Peyer's patch (tissue), 4 donors: ENCODE measurements around the gene ATL2.

Source experiments
- POLR2A ChIP-seq, 2 donors: fragments of 450-650 bp; IDR thresholded peaks; one replicate each; pipeline ENCODE4 v1.5.1; 2017; ENCODE audit warnings: antibody characterized with exemption in 2 of 2, mild to moderate bottlenecking in 2 of 2, moderate library complexity in 2 of 2
- TF ChIP-seq, protein P1 (sequence below), 6 experiments: fragments of 450-650 bp in 4 of 6; fragments of 200-600 bp in 2 of 6; sonication (generic) in 1 of 6; IDR thresholded peaks; one replicate each; pipeline ENCODE4 v1.5.1; 2017 to 2019; ENCODE audit warnings: antibody characterized with exemption in 6 of 6, mild to moderate bottlenecking in 3 of 6, moderate library complexity in 1 of 6

DNA sequence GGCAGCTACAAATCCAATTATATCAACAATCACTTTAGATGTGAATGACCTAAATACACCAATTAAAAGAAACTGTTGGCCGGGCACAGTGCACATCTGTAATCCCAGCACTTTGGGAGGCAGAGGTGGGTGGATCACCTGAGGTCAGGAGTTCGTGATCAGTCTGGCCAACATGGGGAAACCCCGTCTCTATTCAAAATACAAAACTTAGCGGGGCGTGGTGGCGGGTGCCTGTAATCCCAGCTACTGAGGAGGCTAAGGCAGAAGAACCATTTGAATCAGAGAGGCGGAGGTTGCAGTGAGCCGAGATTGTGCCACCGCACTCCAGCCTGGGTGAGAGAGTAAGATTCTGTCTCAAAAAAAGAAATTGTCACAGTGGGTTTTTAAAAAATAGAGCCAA, 49.5 kb downstream of the ATL2 start:
- no peak for TF ChIP-seq POLR2A (IDR thresholded peaks at IDR 0.05)
- TF ChIP-seq, protein P1, sequence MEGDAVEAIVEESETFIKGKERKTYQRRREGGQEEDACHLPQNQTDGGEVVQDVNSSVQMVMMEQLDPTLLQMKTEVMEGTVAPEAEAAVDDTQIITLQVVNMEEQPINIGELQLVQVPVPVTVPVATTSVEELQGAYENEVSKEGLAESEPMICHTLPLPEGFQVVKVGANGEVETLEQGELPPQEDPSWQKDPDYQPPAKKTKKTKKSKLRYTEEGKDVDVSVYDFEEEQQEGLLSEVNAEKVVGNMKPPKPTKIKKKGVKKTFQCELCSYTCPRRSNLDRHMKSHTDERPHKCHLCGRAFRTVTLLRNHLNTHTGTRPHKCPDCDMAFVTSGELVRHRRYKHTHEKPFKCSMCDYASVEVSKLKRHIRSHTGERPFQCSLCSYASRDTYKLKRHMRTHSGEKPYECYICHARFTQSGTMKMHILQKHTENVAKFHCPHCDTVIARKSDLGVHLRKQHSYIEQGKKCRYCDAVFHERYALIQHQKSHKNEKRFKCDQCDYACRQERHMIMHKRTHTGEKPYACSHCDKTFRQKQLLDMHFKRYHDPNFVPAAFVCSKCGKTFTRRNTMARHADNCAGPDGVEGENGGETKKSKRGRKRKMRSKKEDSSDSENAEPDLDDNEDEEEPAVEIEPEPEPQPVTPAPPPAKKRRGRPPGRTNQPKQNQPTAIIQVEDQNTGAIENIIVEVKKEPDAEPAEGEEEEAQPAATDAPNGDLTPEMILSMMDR (IDR thresholded peaks at IDR 0.05): no peak
